Thyroid gland (tissue), 4 donors: ENCODE measurements around the gene PSMD11. TPM values are rescaled to one million over a fixed set of nuclear protein-coding genes. Genes with fewer than 3 reads are reported as not detected.
A peak's percentile ranks its signal among the peaks of the same experiment; 100 is the strongest.
"Not testable (repeated sequence)": the region's sequence is repeated elsewhere in the genome, so short reads cannot be mapped to it uniquely, and the experiment has no call there.

ENCODE experiments used
- DNase-seq, 2 donors: peaks; one replicate each; pipeline ENCODE4 v3.0.0-alpha.2; 2019
- H3K27ac ChIP-seq, 3 donors: fragments of 200-600 bp; sonication (generic); 1 replicate in 2 of 3; 2 replicates in 1 of 3; pipeline ENCODE4 v1.5.1; 2016 to 2019; ENCODE audit warnings: mild to moderate bottlenecking in 1 of 3, moderate library complexity in 1 of 3
- H3K27me3 ChIP-seq: fragments of 200-600 bp; sonication (generic); one replicate; pipeline ENCODE4 v1.5.1; 2019
- H3K36me3 ChIP-seq, 2 donors: fragments of 200-600 bp; sonication (generic); one replicate each; pipeline ENCODE4 v1.5.1; 2016 to 2019
- H3K4me1 ChIP-seq, 2 donors: fragments of 200-600 bp; sonication (generic); one replicate each; pipeline ENCODE4 v1.5.1; 2017 to 2019
- H3K4me3 ChIP-seq, 3 donors: fragments of 200-600 bp; sonication (generic); replicated peaks in 1 of 3; 1 replicate in 2 of 3; 2 replicates in 1 of 3; pipeline ENCODE4 v1.5.1; 2016; ENCODE audit warnings: mild to moderate bottlenecking in 1 of 3
- H3K9me3 ChIP-seq: fragments of 200-600 bp; sonication (generic); one replicate; pipeline ENCODE4 v1.5.1; 2017
- CTCF ChIP-seq, 6 experiments: fragments of 200-600 bp in 3 of 6; fragments of 450-650 bp in 3 of 6; sonication (generic) in 3 of 6; IDR thresholded peaks; one replicate each; pipeline ENCODE4 v1.5.1; 2016 to 2019; ENCODE audit warnings: antibody characterized with exemption in 6 of 6, mild to moderate bottlenecking in 2 of 6, inconsistent platforms in 1 of 6, moderate library complexity in 1 of 6
- POLR2A ChIP-seq, 2 donors: fragments of 450-650 bp; IDR thresholded peaks; one replicate each; pipeline ENCODE4 v1.6.1; 2017; ENCODE audit warnings: antibody characterized with exemption in 2 of 2, mild to moderate bottlenecking in 2 of 2, moderate library complexity in 1 of 2
- WGBS, 2 donors: methylation state at CpG; one replicate each; pipeline ENCODE4 v1.1.5; 2017; 5-methylcytosine and 5-hydroxymethylcytosine counted together
- intact Hi-C: fragments of 100-400 bp; cut with DNase I; formaldehyde crosslinking; loops from one replicate; pipeline ENCODE4 v1.15.1; 2023
- total RNA-seq, 4 donors: library from RNA; depleted of rRNA; stranded (reverse); fragments of >200 nt; gene quantifications; one replicate each; pipeline ENCODE4 v1.2.3, GENCODE V29; 2016

The PSMD11 gene
- total RNA-seq = 10 to 100 TPM; 41.3 to 73.8 (median 64.3) TPM

GRCh38 chr17:32444301-32445073, at the start of gene PSMD11:
TSS of gene PSMD11 (plus strand) at chr17:32444510. CDS start at chr17:32444524, 14 bp downstream.
- Histone ChIP-seq H3K27ac (peak within 1 kb of the TSS; percentile 51 to 80 (median 55)), H3K4me1 (peaks cover 18 to 19% of the 10 kb centered on the region in 2 donors), H3K9me3 (no peaks in the 10 kb centered on the region), H3K27me3 (no peaks in the 10 kb centered on the region), H3K4me3 (peak within 1 kb of the TSS; percentile 29 to 81 (median 67)), H3K36me3 (peaks cover 13 to 14% of the 10 kb centered on the region in 2 donors)
- TF ChIP-seq POLR2A (IDR thresholded peaks at IDR 0.05) (peak; percentile 7 to 77), CTCF (IDR thresholded peaks at IDR 0.05) (peak in 3 of 6 experiments; percentile 79 to 95 (median 93))
- 0 to 1% methylated on average over 4 to 28 of the region's 74 CpGs for WGBS, 2 donors
- intact Hi-C loops = no loop called here
- peak; percentile 99 for DNase-seq

GRCh38 chr17:32396343-32396742, 48.0 kb upstream of the PSMD11 start:
- TF ChIP-seq CTCF (IDR thresholded peaks at IDR 0.05) (no peak), POLR2A (IDR thresholded peaks at IDR 0.05) (no peak)
- H3K4me1 ChIP-seq = no peaks in the 10 kb centered on the region
- 93 to 95% methylated on average over 5 of the region's 5 CpGs for WGBS, 2 donors
- intact Hi-C loops = no loop called here
- no peaks in the 10 kb centered on the region for H3K27me3 ChIP-seq
- no peak overlapping the region for H3K27ac ChIP-seq
- no peak overlapping the region for H3K4me3 ChIP-seq
- no peaks in the 10 kb centered on the region for H3K9me3 ChIP-seq
- no peaks in the 10 kb centered on the region for H3K36me3 ChIP-seq
- DNase-seq = no peak

- no peaks in the 10 kb centered on the region for H3K9me3 ChIP-seq
- DNase-seq = no peak
- no peaks in the 10 kb centered on the region for H3K4me1 ChIP-seq
- H3K27me3 ChIP-seq = no peaks in the 10 kb centered on the region
- H3K4me3 ChIP-seq = no peak overlapping the region
- TF ChIP-seq POLR2A (IDR thresholded peaks at IDR 0.05) (no peak), CTCF (IDR thresholded peaks at IDR 0.05) (no peak)
- H3K27ac ChIP-seq = no peak overlapping the region
- no peaks in the 10 kb centered on the region for H3K36me3 ChIP-seq
- intact Hi-C loops = no loop called here
Observed at GRCh38 chr17:32398946-32399345, 45.4 kb upstream of the PSMD11 start.

- H3K36me3 ChIP-seq, H3K4me3 ChIP-seq, H3K9me3 ChIP-seq, H3K4me1 ChIP-seq, H3K27me3 ChIP-seq, DNase-seq, intact Hi-C loops, H3K27ac ChIP-seq: not testable (repeated sequence)
- 95 to 97% methylated on average over 3 of the region's 3 CpGs for WGBS, 2 donors
Observed at GRCh38 chr17:32410085-32410484, 34.2 kb upstream of the PSMD11 start.

GRCh38 chr17:32426894-32427293, 17.4 kb upstream of the PSMD11 start:
- intact Hi-C loops = no loop called here
- no peaks in the 10 kb centered on the region for H3K36me3 ChIP-seq
- H3K27me3 ChIP-seq = no peaks in the 10 kb centered on the region
- no peak for DNase-seq
- H3K9me3 ChIP-seq = no peaks in the 10 kb centered on the region
- 78 to 83% methylated on average over 4 of the region's 4 CpGs for WGBS, 2 donors
- no peak overlapping the region for H3K27ac ChIP-seq
- no peaks in the 10 kb centered on the region for H3K4me1 ChIP-seq
- no peak for TF ChIP-seq CTCF (IDR thresholded peaks at IDR 0.05)
- no peak for TF ChIP-seq POLR2A (IDR thresholded peaks at IDR 0.05)
- no peak overlapping the region for H3K4me3 ChIP-seq
